HG03196 (cell line): ENCODE data around the gene ATN1.

Experiments used
- ATAC-seq: cut with Tn5 transposase; IDR thresholded peaks from one replicate; pipeline ENCODE4 v1.9.1; 2021; ENCODE audit not compliant: unreplicated experiment

Gene ATN1

DNA sequence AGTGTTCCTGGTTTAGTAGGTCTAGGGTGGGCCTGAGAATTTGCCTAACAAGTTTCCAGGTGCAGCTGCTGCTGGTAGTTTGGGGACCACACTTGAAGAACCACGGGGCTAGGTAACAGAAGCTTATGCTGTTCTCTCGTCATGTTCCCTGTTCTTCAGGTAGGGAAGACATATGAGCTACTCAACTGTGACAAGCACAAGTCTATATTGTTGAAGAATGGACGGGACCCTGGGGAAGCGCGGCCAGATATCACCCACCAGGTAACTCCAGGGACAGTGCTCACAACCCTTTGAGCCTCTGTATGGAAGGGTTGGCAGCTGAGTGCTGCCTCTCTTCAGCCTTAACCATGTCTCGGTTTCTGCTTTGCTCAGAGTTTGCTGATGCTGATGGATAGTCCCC lies 46.4 kb downstream of the ATN1 start:
- ATAC-seq = no peak

DNA sequence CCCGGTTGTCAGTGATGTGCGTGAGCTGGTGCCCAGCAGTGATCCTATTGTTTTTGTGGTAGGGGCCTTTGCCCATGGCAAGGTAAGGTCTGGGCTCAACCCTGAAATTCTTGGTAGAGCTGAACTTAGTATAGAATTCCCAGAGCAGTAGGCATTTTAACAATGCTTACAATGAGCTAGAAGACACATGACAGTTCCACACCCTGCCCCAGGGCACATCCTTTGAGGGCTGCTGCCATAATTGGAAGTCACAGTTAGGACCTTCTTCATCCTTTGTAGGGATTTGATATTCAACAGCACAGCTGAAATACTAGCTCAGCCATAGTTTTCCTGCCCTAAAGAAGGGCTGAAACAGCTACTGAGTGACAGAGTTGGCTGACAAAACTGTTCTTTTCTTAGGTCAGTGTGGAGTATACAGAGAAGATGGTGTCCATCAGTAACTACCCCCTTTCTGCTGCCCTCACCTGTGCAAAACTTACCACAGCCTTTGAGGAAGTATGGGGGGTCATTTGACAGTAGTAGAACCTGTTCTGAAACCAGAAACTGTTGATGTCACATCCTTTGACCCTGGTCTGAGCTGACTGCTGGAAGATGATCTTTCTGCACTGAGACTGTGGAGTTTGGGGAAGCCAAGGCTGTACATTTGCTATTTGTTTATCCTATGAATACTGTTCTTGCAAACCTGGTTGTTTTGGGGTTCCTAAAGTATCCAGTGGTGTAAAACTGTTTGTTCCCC lies 47.7 kb downstream of the ATN1 start:
- ATAC-seq = no peak

DNA sequence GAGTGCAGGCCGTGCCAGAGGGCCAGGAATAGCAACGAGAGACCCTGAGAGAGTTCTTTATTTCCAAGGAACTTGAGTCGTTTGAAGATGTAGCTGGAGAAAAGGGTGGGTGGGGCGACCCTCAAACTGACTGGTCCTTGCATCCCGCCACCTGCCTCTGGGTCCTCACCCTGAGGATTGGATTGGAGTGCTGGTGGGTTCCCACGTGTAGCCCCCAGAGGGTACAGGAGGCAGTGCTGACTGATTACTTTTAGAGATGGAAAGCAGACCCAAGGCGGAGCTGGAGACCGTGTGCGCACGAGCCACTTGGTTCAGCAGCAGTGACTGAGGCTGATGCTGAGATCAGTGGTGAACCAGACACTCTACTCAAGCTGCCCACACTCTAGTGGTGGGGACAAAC lies 49.9 kb downstream of the ATN1 start:
- no peak for ATAC-seq

DNA sequence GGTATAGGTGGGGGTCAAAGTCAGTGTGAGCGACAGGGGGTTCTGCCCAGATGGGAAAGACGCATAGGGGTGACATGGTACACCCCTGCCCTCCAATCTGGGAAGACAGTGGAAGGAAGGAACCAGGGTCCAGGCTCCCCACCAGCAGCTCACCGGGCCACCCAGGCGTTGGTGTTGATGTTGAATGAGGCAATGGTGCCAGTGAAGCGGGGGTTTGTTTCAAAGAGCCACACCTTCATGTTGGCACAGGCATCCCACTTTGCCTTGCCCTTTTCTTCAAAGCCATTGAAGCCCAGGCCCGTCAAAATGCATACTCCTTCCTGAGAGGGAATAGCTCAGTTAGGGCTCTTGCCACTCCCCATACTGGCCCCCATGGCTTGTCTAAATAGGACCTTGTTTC lies 50.4 kb downstream of the ATN1 start:
- ATAC-seq = no peak

DNA sequence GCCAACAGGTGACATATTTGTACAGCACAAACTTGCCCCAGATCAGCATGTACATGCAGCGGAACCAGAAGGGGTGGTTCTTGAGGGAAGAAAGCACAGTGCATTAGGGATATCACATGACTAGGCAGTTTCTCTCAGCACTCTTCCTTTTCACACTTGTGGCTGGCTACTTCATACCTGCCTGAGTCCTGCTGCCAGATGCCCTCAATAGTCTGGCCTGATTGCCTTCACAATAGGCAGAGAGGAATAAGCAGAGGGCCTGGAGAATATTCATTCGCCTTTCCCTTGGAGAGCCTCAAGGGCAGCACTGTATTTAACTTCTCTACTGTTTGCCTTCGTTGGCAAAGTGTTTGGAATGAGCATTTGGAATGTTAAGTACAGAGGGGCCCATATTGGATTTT lies 50.9 kb downstream of the ATN1 start:
- no peak for ATAC-seq

DNA sequence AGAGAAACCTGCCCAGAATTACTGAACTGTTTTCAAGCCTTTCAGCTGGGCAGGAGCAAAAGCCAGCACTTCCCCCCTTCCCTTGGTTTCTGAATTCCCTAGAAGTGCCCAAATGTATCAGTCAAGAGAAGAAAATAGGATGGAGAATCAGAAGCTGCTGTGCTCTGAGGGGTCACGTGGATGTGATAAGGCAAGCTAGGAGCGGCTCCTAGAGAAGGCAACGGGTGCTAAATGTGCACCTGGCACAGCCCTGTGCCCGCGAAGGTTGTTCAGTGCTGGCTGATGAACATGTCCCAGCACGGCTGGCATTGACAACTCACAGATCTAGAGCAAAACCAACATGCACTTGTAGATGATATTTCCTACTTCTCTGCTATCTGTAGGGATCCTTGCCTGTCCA lies 51.3 kb downstream of the ATN1 start:
- no peak for ATAC-seq

DNA sequence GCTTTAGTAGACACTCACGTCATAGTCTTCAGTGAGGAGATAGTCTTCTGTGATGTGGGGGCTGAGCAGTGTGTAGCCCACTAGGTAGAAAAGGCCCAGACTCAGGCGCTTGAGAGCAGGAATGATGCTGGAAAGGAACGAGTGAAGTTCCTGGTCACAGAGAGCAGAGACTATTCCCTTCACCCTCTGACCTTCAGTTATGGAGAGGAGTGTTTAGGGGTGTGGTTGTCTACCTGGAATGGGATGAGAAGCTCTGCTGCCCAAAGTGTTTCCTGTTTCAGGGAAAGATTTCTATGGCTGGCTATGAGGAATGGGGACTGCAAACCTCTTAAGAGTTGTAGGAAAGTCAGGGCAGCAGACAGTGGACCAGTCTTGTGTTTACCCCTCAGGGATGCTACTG lies 51.7 kb downstream of the ATN1 start:
- no peak for ATAC-seq

DNA sequence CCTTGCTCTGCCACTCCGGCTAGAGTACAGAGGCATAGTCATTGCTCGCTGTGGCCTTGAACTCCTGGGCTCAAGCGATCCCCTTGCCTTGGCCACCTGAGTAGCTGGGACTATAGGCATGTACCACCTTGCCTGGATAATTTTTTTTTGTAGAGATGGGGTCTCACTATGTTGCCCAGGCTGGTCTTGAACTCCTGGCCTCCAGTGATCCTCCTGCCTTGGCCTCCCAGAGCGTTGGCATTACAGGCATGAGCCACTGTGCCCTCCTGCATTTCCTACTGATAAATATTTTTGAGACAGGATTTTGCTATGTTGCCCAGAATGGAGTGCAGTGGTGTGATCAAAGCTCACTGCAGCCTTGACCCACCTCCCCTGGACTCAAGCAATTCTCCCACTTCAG lies 52.3 kb downstream of the ATN1 start:
- ATAC-seq = no peak

DNA sequence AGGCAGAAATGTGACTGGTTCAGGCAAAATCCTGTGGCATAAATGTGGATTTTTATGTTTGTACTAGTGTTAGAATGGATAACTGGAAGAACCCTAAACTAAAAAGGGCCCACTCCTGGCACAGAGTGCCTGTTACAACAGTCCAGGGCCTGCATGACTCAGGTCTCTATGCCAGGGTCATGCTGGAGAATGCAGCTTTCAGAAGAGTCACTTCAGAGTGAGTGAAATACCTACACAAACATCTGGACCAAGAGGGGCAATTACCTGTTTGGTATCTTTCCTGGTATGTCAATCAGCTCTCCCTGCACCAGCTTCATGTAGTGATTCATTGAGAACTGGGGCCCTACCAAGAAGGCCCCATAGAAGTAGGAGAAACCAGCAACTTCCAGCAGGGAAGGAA lies 53.0 kb downstream of the ATN1 start:
- no peak for ATAC-seq

DNA sequence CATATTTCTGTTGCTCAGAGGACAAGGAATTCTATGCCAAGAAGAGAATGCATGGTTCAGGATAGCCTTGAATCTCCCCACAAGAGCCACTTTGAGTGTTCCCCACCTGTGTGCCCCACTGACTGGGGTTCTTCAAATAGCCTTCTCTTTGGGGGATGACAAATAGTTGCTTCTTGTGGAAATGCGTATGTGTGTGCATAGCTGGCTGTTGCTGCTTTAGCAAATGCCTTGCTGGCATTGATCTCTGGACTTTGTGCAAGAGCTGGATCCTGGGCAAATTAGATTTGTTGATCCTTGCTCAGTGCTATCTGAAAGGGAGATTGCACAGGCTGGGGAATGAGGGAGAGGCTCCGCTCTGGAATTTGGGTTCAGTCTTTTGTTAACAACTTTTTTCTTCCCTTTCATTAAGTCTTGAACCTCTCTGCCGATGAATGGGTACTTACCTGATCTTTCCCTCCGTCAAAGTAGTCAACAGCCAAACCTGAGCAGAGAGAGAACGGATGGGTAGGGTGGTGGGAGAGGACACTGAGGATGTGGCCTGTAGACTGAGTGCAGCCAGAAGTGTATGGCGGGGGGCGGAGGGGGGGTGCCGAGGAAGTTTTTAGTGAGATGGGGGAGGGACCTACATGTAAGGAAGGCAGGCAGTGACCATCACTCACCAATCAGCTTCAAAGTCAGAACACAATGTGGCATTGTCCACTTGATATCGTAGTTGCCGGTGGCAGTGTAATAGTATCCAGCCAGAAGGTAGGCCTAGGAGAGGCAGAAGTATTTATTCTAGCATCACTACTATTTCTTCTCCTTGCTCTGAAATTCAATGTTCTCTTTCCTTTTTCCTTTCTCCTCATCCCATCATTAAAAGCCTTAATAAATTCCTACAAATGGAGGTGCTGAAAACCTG lies 53.6 kb downstream of the ATN1 start:
- no peak for ATAC-seq

DNA sequence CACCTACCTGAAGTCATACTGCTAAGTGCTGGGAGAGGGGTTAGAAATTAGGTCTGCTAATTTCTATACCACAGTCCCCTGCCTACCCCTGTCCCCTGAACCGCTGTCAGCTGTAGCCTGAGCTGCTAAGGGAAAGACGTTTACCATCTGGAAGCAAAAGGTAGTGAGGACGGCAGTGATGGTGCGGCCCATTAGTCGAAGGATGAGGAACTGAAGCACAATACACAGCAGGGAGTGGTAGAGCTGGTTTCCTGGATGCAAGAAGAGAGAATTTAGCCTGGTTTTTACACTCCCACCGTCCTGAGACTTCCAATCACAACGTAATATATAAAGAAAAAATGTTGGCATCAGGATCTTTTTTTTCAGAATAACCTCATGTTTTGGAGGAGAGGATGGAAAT lies 54.8 kb downstream of the ATN1 start:
- no peak for ATAC-seq

DNA sequence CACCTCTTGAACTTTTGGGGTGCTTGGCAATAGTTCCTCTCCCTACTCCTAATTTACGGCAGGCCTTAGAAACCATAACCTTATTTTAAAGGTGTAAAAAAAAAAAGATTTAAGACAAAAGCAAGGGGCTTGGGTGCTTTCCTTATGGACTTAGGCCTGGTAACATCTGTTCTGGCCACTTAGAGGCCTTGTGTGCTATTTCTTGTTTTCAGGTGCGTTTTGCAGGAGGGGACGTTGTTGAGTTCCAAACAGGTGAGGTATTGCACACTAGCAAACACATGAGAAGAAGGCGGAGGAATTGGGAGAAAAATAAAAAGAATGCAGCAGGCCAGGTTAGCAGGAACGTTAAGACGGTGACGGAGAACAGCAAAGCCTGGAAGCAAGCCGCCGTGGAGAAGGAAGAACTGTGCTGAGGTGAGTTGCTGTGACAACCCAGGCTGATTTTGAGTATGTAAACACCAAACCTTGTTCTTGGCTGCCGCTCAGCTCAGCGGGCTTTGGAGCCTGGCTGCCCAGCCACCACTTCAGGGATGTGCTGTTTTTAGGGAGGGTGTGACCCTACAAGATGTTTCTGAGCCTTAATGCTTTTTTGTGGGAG lies 60.3 kb downstream of the ATN1 start:
- ATAC-seq = no peak
